GM23338 (cell line): ENCODE measurements around the gene WWOX. TPM values are rescaled to one million over a fixed set of nuclear protein-coding genes. Genes with fewer than 3 reads are reported as not detected.

Experiments
- ATAC-seq: fragments of 200-7000 bp; cut with Tn5 transposase; 3 replicates; pipeline ENCODE4 v1.9.1; 2020
- DNase-seq: peaks from one replicate; pipeline ENCODE4 v3.0.0-alpha.2; 2015; ENCODE audit warnings: low spot score
- H2AFZ ChIP-seq: fragments of 200-600 bp; sonication (generic); 2 replicates; pipeline ENCODE4 v1.8.0; 2016; ENCODE audit warnings: antibody characterized with exemption, mild to moderate bottlenecking, moderate library complexity
- H3F3A ChIP-seq: fragments of 200-600 bp; sonication (generic); replicated peaks from 2 replicates; pipeline ENCODE4 v1.8.0; 2017; ENCODE audit warnings: antibody characterized with exemption, mixed run types, low read depth
- H3K27ac ChIP-seq: fragments of 200-600 bp; sonication (generic); 2 replicates; pipeline ENCODE4 v1.6.1; 2016; ENCODE audit warnings: low read depth
- H3K27me3 ChIP-seq: fragments of 200-600 bp; sonication (generic); 2 replicates; pipeline ENCODE4 v1.8.0; 2016; ENCODE audit warnings: mild to moderate bottlenecking, mixed run types, moderate library complexity; ENCODE audit not compliant: insufficient read depth
- H3K36me3 ChIP-seq: fragments of 200-600 bp; sonication (generic); 2 replicates; pipeline ENCODE4 v1.8.0; 2016; ENCODE audit warnings: mild to moderate bottlenecking; ENCODE audit not compliant: insufficient read depth
- H3K4me1 ChIP-seq: fragments of 200-600 bp; sonication (generic); 2 replicates; pipeline ENCODE4 v1.8.0; 2016; ENCODE audit warnings: mild to moderate bottlenecking, moderate library complexity; ENCODE audit not compliant: insufficient read depth
- H3K4me2 ChIP-seq: fragments of 200-600 bp; sonication (generic); 2 replicates; pipeline ENCODE4 v1.7.1; 2017; ENCODE audit warnings: mixed run types
- H3K4me3 ChIP-seq: fragments of 200-600 bp; sonication (generic); 2 replicates; pipeline ENCODE4 v1.6.1; 2016; ENCODE audit warnings: mixed run types
- H3K79me2 ChIP-seq: fragments of 200-600 bp; sonication (generic); replicated peaks from 2 replicates; pipeline ENCODE4 v1.8.0; 2017; ENCODE audit warnings: mild to moderate bottlenecking; ENCODE audit not compliant: insufficient read depth
- H3K9me2 ChIP-seq: fragments of 200-600 bp; sonication (generic); 2 replicates; pipeline ENCODE4 v1.8.0; 2017; ENCODE audit not compliant: insufficient read depth
- H4K20me1 ChIP-seq: fragments of 200-600 bp; sonication (generic); replicated peaks from 2 replicates; pipeline ENCODE4 v1.8.0; 2017; ENCODE audit warnings: mild to moderate bottlenecking; ENCODE audit not compliant: insufficient read depth
- H3K27ac Mint-ChIP-seq: 2 replicates; pipeline ENCODE4 v1.8.0; 2020; ENCODE audit warnings: inconsistent platforms, mild to moderate bottlenecking, moderate library complexity, mixed read lengths
- H3K27me3 Mint-ChIP-seq: 3 replicates; pipeline ENCODE4 v1.8.0; 2022; ENCODE audit warnings: low read depth, mild to moderate bottlenecking, moderate library complexity, mixed read lengths, inconsistent platforms; ENCODE audit not compliant: insufficient read depth, poor library complexity
- H3K36me3 Mint-ChIP-seq: 3 replicates; pipeline ENCODE4 v1.8.0; 2021; ENCODE audit warnings: low read depth, mild to moderate bottlenecking, inconsistent platforms, moderate library complexity, mixed read lengths
- H3K4me1 Mint-ChIP-seq: 3 replicates; pipeline ENCODE4 v1.8.0; 2020; ENCODE audit warnings: mild to moderate bottlenecking, inconsistent platforms, mixed read lengths
- H3K4me3 Mint-ChIP-seq: 3 replicates; pipeline ENCODE4 v1.8.0; 2021; ENCODE audit warnings: moderate library complexity, mild to moderate bottlenecking, inconsistent platforms, mixed read lengths
- H3K9me3 Mint-ChIP-seq: 3 replicates; pipeline ENCODE4 v1.8.0; 2020; ENCODE audit warnings: moderate library complexity, mild to moderate bottlenecking, inconsistent platforms, mixed read lengths
- CREB1 ChIP-seq: fragments of 250-450 bp; sonication (Bioruptor Pico); IDR thresholded peaks from 2 replicates; pipeline ENCODE4 v1.5.0; 2020; ENCODE audit warnings: low read depth, mild to moderate bottlenecking, moderate library complexity
- JUNB ChIP-seq: IDR thresholded peaks from one replicate; pipeline ENCODE4 v1.6.1; 2016; ENCODE audit warnings: antibody characterized with exemption; ENCODE audit not compliant: unreplicated experiment
- NANOG ChIP-seq: IDR thresholded peaks from 2 replicates; pipeline ENCODE4 v1.6.1; 2016; ENCODE audit warnings: antibody characterized with exemption, borderline replicate concordance
- POLR2AphosphoS5 ChIP-seq: IDR thresholded peaks from 2 replicates; pipeline ENCODE4 v1.6.1; 2016; ENCODE audit warnings: antibody characterized with exemption, low read depth
- ZNF114 ChIP-seq: fragments of 250-450 bp; sonication (Bioruptor Pico); IDR thresholded peaks from 2 replicates; pipeline ENCODE4 v1.5.0; 2020; ENCODE audit warnings: mild to moderate bottlenecking, moderate library complexity
- polyA plus RNA-seq: library from polyadenylated mRNA; unstranded; fragments of >200 nt; fragmentation: Nextera tagmentation; extraction: Ambion mirVana; gene quantifications from 2 replicates; pipeline ENCODE4 v1.2.1, GENCODE V29; 2016
- total RNA-seq: library from RNA; depleted of rRNA; stranded (reverse); fragments of >200 nt; shearing (Covaris generic); gene quantifications from 2 replicates; pipeline ENCODE4 v1.2.3, GENCODE V29; 2014
- TF ChIP-seq, protein P1 (sequence below): IDR thresholded peaks from 2 replicates; pipeline ENCODE4 v1.6.1; 2016; ENCODE audit warnings: antibody characterized with exemption
- TF ChIP-seq, protein P2 (sequence below): IDR thresholded peaks from one replicate; pipeline ENCODE4 v1.6.1; 2018; ENCODE audit warnings: antibody characterized with exemption; ENCODE audit not compliant: unreplicated experiment

The WWOX gene
- total and polyA plus RNA-seq, 2 experiments from 2014 or later: 10.0 to 19.3 TPM

DNA sequence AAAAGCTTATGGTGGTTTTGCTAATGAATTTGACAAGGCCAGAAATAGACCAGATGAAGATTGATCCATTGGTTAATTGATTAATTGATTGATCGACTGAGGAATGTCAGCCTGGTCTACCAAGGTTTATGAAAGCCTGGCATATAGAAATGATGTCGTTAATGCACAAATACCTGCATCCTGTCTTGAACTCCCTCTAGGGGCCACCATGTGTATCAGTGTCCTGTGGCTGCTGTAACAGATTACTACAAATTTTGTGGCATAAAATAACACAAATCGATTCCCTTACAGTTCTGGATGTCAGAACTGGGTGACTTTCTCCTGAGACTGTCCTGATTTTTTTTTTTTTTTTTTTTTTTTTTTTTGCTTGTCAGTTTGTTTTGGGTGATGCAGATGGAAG lies 947.9 kb downstream of the WWOX start (continued):
- TF ChIP-seq, protein P1, sequence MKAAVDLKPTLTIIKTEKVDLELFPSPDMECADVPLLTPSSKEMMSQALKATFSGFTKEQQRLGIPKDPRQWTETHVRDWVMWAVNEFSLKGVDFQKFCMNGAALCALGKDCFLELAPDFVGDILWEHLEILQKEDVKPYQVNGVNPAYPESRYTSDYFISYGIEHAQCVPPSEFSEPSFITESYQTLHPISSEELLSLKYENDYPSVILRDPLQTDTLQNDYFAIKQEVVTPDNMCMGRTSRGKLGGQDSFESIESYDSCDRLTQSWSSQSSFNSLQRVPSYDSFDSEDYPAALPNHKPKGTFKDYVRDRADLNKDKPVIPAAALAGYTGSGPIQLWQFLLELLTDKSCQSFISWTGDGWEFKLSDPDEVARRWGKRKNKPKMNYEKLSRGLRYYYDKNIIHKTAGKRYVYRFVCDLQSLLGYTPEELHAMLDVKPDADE: no peak
- no peak for TF ChIP-seq NANOG
- TF ChIP-seq JUNB: no peak
- TF ChIP-seq POLR2AphosphoS5: no peak

DNA sequence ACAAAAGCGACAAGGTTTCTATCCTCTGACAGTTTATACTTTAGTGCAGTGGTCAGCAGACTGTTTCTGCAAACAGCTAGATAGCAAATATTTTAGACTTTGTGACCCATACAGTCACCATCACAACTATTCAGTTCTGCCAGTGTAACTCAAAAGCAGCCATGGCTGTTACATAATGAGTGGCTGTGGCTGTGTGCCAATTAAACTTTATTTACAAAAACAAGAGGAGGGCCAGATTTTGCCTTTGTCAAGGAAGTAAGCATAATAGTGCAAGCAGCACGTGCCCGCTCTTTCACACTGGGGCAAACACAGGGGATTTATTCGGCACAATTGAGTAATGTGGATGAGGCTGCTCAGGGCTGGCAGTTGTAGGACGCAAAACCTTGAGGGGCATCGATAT lies 949.6 kb downstream of the WWOX start:
- H2AFZ ChIP-seq: no peak overlapping the region
- no peaks in the 10 kb centered on the region for H3K36me3 ChIP-seq
- no peaks in the 10 kb centered on the region for H4K20me1 ChIP-seq
- no peak overlapping the region for H3K4me3 ChIP-seq
- H3K9me3 Mint-ChIP-seq: peaks cover 16% of the 10 kb centered on the region; the same call in 2 of the 3 replicates
- no peak overlapping the region for H3K27ac Mint-ChIP-seq
- H3K79me2 ChIP-seq: no peaks in the 10 kb centered on the region
- peaks cover 17% of the 10 kb centered on the region for H3K4me1 ChIP-seq
- H3K4me1 Mint-ChIP-seq: peaks cover 48% of the 10 kb centered on the region
- peaks cover 6% of the 10 kb centered on the region for H3K27me3 Mint-ChIP-seq
- ATAC-seq: no peak
- no peaks in the 10 kb centered on the region for H3K9me2 ChIP-seq
- H3K4me2 ChIP-seq: no peak overlapping the region
- no peak overlapping the region for H3K27ac ChIP-seq
- 0 out of 2 replicates have a peak, but pooled peaks cover 2% of the 10 kb centered on the region for H3F3A ChIP-seq
- peaks cover 13% of the 10 kb centered on the region; the same call in 2 of the 3 replicates for H3K36me3 Mint-ChIP-seq
- no peaks in the 10 kb centered on the region for H3K27me3 ChIP-seq
- no peak for TF ChIP-seq ZNF114
- TF ChIP-seq, protein P2, sequence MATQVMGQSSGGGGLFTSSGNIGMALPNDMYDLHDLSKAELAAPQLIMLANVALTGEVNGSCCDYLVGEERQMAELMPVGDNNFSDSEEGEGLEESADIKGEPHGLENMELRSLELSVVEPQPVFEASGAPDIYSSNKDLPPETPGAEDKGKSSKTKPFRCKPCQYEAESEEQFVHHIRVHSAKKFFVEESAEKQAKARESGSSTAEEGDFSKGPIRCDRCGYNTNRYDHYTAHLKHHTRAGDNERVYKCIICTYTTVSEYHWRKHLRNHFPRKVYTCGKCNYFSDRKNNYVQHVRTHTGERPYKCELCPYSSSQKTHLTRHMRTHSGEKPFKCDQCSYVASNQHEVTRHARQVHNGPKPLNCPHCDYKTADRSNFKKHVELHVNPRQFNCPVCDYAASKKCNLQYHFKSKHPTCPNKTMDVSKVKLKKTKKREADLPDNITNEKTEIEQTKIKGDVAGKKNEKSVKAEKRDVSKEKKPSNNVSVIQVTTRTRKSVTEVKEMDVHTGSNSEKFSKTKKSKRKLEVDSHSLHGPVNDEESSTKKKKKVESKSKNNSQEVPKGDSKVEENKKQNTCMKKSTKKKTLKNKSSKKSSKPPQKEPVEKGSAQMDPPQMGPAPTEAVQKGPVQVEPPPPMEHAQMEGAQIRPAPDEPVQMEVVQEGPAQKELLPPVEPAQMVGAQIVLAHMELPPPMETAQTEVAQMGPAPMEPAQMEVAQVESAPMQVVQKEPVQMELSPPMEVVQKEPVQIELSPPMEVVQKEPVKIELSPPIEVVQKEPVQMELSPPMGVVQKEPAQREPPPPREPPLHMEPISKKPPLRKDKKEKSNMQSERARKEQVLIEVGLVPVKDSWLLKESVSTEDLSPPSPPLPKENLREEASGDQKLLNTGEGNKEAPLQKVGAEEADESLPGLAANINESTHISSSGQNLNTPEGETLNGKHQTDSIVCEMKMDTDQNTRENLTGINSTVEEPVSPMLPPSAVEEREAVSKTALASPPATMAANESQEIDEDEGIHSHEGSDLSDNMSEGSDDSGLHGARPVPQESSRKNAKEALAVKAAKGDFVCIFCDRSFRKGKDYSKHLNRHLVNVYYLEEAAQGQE: no peak
- DNase-seq: no peak
- no peak overlapping the region for H3K4me3 Mint-ChIP-seq

DNA sequence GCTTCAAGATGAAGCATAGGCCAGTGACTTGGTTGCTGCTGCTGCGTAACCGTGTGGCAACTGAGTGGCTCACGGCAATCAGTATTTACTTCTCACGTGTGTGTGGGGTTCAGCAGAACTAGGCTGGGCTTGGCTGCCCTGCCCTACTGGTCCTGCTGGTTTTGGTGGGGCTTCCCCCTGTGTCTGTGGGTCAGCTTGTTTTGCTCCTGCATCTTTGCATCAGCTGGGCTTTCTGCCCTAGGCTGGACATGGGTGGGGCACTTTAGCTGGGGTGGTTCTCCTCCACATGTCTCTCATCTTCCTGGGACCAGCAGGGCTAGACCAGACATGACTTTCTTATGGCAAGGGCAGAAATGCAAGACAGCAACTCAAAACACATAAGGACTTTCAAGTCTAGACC lies 950.6 kb downstream of the WWOX start:
- no peak overlapping the region for H3K4me2 ChIP-seq
- H3F3A ChIP-seq: peaks cover 8% of the 10 kb centered on the region; the same call in 1 of the 2 replicates
- peaks cover 17% of the 10 kb centered on the region; the same call in 2 of the 3 replicates for H3K9me3 Mint-ChIP-seq
- H3K79me2 ChIP-seq: no peaks in the 10 kb centered on the region
- no peak for TF ChIP-seq CREB1 (CRISPR knock-in tag)
- no peaks in the 10 kb centered on the region for H3K9me2 ChIP-seq
- peaks cover 27% of the 10 kb centered on the region for H3K4me1 ChIP-seq
- H3K4me3 Mint-ChIP-seq: no peak overlapping the region
- DNase-seq: no peak
- H3K27ac ChIP-seq: no peak overlapping the region
- peaks cover 18% of the 10 kb centered on the region; the same call in 2 of the 3 replicates for H3K36me3 Mint-ChIP-seq
- no peaks in the 10 kb centered on the region for H3K27me3 ChIP-seq
- peaks cover 6% of the 10 kb centered on the region for H3K27me3 Mint-ChIP-seq
- no peaks in the 10 kb centered on the region for H3K36me3 ChIP-seq
- H3K27ac Mint-ChIP-seq: no peak overlapping the region
- no peak for ATAC-seq
- H3K4me1 Mint-ChIP-seq: peaks cover 59% of the 10 kb centered on the region
- no peak overlapping the region for H2AFZ ChIP-seq
- H4K20me1 ChIP-seq: no peaks in the 10 kb centered on the region
- H3K4me3 ChIP-seq: no peak overlapping the region
